A673 (cell line): Measurements from ENCODE around the gene CNN2.

Experiments
- CTCF ChIP-seq: fragments of 300-800, 200-600 bp; sonication (generic); conservative IDR thresholded peaks from 2 replicates; pipeline ENCODE4 v1.5.1; 2017; ENCODE audit warnings: low read depth, mild to moderate bottlenecking, antibody characterized with exemption, low read length, moderate library complexity, mixed read lengths
- EZH2 ChIP-seq: fragments of 200-600 bp; sonication (generic); IDR thresholded peaks from 2 replicates; pipeline ENCODE4 v1.6.1; 2017; ENCODE audit warnings: borderline replicate concordance, low read depth, mild to moderate bottlenecking, mixed read lengths, antibody characterized with exemption, low read length; ENCODE audit not compliant: poor library complexity, severe bottlenecking

DNA sequence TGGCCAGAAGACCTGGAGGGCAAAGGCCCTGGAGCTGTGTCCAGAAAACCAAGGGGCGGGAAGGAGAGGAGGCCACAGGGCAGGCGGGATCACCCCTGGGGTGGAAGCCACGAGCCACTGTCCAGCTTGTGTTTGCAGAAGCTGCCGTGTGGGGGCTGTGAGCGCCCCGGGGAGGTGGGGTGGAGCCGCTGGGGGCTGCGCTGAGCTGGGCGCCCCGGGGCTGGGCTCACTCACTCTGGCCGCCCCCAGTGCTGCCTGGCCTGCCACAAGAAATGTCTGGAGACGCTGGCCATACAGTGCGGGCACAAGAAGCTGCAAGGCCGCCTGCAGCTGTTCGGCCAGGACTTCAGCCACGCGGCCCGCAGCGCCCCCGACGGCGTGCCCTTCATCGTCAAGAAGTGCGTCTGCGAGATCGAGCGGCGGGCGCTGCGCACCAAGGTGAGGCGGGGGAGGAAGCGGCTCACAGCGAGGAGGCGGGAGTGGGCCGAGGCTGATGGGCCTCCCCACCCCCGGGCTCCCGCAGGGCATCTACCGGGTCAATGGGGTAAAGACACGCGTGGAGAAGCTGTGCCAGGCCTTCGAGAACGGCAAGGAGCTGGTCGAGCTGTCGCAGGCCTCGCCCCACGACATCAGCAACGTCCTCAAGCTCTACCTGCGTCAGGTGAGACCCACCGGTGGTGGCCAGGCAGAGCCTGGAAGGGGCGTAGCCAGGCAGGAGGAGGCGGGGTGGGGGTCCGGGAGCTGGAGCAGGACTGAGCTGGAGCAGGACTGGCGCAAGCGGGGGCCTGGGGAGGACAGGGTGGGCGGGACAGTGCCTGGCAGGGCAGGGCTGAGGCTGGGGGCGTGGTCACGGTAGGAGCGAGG, 55.1 kb downstream of the CNN2 start:
- TF ChIP-seq CTCF (no peak), EZH2 (no peak)
